GM12878 (cell line): ENCODE data around the gene MAML2. TPM values are rescaled to one million over a fixed set of nuclear protein-coding genes. Genes with fewer than 3 reads are reported as not detected.

Experiments used
- ATAC-seq: fragments of 200-7000 bp; cut with Tn5 transposase; 3 replicates; pipeline ENCODE4 v1.9.1; 2020; ENCODE audit warnings: mild to moderate bottlenecking, moderate library complexity
- BruUV-seq: library from RNA; stranded (reverse); fragments of 400-500 nt; replicated peaks from 2 replicates; lab custom pipeline; 2021; lab: Mats Ljungman, UMichigan
- CTCF ChIA-PET: fragments of 300-600 bp; sonication (Branson Sonifier 250); formaldehyde crosslinking; extraction: SDS; loops from one replicate; lab custom pipeline; 2021; ENCODE audit warnings: inconsistent platforms; lab: Yijun Ruan, JAX
- POLR2A ChIA-PET: fragments of 350-600 bp; formaldehyde crosslinking; extraction: SDS; loops from one replicate; lab custom pipeline; 2021; ENCODE audit warnings: inconsistent platforms; lab: Charles Lee
- RAD21 ChIA-PET: fragments of 300-600 bp; sonication (Branson Sonifier 250); formaldehyde crosslinking; loops from one replicate; lab custom pipeline; 2023; ENCODE audit warnings: antibody characterized with exemption; ENCODE audit not compliant: unreplicated experiment; lab: Charles Lee
- SMC1A ChIA-PET: fragments of 300-600 bp; sonication (Branson Sonifier 250); formaldehyde crosslinking; loops from one replicate; lab custom pipeline; 2023; ENCODE audit not compliant: unreplicated experiment, uncharacterized antibody; lab: Charles Lee
- DNase-seq: peaks from one replicate; pipeline ENCODE4 v3.0.0-alpha.2; 2011; ENCODE audit warnings: low read depth, low spot score
- FAIRE-seq: peaks from 3 replicates; lab custom pipeline; 2011; peaks lifted over from hg19 to GRCh38; lab: Jason Lieb, UNC
- H2AFZ ChIP-seq: 2 replicates; pipeline ENCODE4 v1.6.0; 2011; ENCODE audit warnings: low read depth, low read length, control low read depth; ENCODE audit not compliant: control insufficient read depth
- H3K27ac ChIP-seq: 2 replicates; pipeline ENCODE4 v1.5.1; 2011; ENCODE audit warnings: control low read depth; ENCODE audit not compliant: control insufficient read depth, insufficient read depth
- H3K27me3 ChIP-seq, 2 experiments: replicated peaks in 1 of 2; 2 replicates each; pipeline versions ENCODE4 v1.6.0 to v1.6.1; 2011; ENCODE audit warnings: low read length in 1 of 2; ENCODE audit not compliant: control insufficient read depth in 2 of 2, insufficient read depth in 2 of 2
- H3K36me3 ChIP-seq, 2 experiments: 2 replicates each; pipeline ENCODE4 v1.5.1; 2011; ENCODE audit warnings: low read length in 1 of 2; ENCODE audit not compliant: control insufficient read depth in 2 of 2, insufficient read depth in 2 of 2
- H3K4me1 ChIP-seq: 2 replicates; pipeline ENCODE4 v1.6.1; 2011; ENCODE audit warnings: mild to moderate bottlenecking, low read length, moderate library complexity, mixed read lengths; ENCODE audit not compliant: control insufficient read depth, insufficient read depth
- H3K4me2 ChIP-seq: 2 replicates; pipeline ENCODE4 v1.6.0; 2011; ENCODE audit warnings: control low read depth; ENCODE audit not compliant: control insufficient read depth, insufficient read depth
- H3K4me3 ChIP-seq: fragments of 200-600 bp; sonication (generic); 2 replicates; pipeline ENCODE4 v1.5.1; 2016
- H3K79me2 ChIP-seq: 2 replicates; pipeline ENCODE4 v1.6.0; 2011; ENCODE audit warnings: low read length; ENCODE audit not compliant: control insufficient read depth, insufficient read depth
- H3K9ac ChIP-seq: 2 replicates; pipeline ENCODE4 v1.8.0; 2011; ENCODE audit warnings: low read length, control low read depth, mixed read lengths; ENCODE audit not compliant: control insufficient read depth, insufficient read depth
- H3K9me3 ChIP-seq: replicated peaks from 3 replicates; pipeline ENCODE4 v1.5.1; 2011; ENCODE audit warnings: mild to moderate bottlenecking, low read length; ENCODE audit not compliant: control insufficient read depth, insufficient read depth
- H4K20me1 ChIP-seq: 2 replicates; pipeline ENCODE4 v1.6.0; 2011; ENCODE audit not compliant: control insufficient read depth, insufficient read depth
- CBFB ChIP-seq: IDR thresholded peaks from 2 replicates; pipeline ENCODE4 v1.6.1; 2016; ENCODE audit warnings: antibody characterized with exemption, low read depth
- CHD1 ChIP-seq: IDR thresholded peaks from 2 replicates; pipeline ENCODE4 v1.6.1; 2012; ENCODE audit warnings: low read depth, low read length, improper control_type of control experiment
- MTA2 ChIP-seq: fragments of 450-650 bp; IDR thresholded peaks from 2 replicates; pipeline ENCODE4 v1.6.1; 2016; ENCODE audit warnings: low read depth, mild to moderate bottlenecking, moderate library complexity
- RUNX3 ChIP-seq: IDR thresholded peaks from 2 replicates; pipeline ENCODE4 v1.6.1; 2012; ENCODE audit warnings: low read length, inconsistent platforms
- SPI1 ChIP-seq: IDR thresholded peaks from 2 replicates; pipeline ENCODE4 v1.6.1; 2011; ENCODE audit warnings: low read depth, mild to moderate bottlenecking, low read length, moderate library complexity, borderline replicate concordance; ENCODE audit not compliant: insufficient read depth
- SUZ12 ChIP-seq: fragments of 200-600 bp; sonication (generic); IDR thresholded peaks from one replicate; pipeline ENCODE4 v1.6.1; 2018; ENCODE audit warnings: antibody characterized with exemption, mild to moderate bottlenecking; ENCODE audit not compliant: unreplicated experiment
- TBL1XR1 ChIP-seq: IDR thresholded peaks from 2 replicates; pipeline ENCODE4 v1.6.1; 2012; ENCODE audit warnings: low read depth, low read length, improper control_type of control experiment
- WGBS: methylation state at CpG from one replicate; pipeline ENCODE4 v1.1.6; 2016; ENCODE audit warnings: low lambda C conversion rate; ENCODE audit not compliant: insufficient replicate concordance, insufficient coverage; ENCODE audit errors: missing lambda C conversion rate; 5-methylcytosine and 5-hydroxymethylcytosine counted together
- in situ Hi-C: fragments of 300-500 bp; cut with MboI; formaldehyde crosslinking; loops from 9 replicates; pipeline ENCODE4 v1.14.3; 2018; ENCODE audit warnings: mixed read lengths
- intact Hi-C: fragments of 100-400 bp; cut with micrococcal nuclease; formaldehyde crosslinking; loops from one replicate; pipeline ENCODE4 v1.14.2; 2022; ENCODE audit not compliant: unreplicated experiment
- polyA plus RNA-seq, 11 experiments: library from polyadenylated mRNA; depleted of rRNA in 4 of 11; unstranded in 6 of 11; stranded (reverse) in 5 of 11; fragments of >200 nt; fragmentation: Nextera tagmentation in 4 of 11; fragmentation: Illumina TruSeq in 1 of 11; extraction: Ambion mirVana in 4 of 11; extraction: Trizol in 1 of 11; gene quantifications; 1 replicate in 1 of 11; 2 replicates in 10 of 11; pipeline versions ENCODE4 v1.2.1 to v1.2.3, GENCODE V29; 2011 to 2016; ENCODE audit warnings: inconsistent platforms in 2 of 11, missing spikeins in 2 of 11, low read depth in 1 of 11
- total RNA-seq, 4 experiments: library from RNA; depleted of rRNA in 3 of 4; stranded (reverse); fragments of >200 nt in 3 of 4; fragmentation: Illumina TruSeq in 1 of 4; extraction: Trizol in 1 of 4; gene quantifications; 2 replicates each; pipeline versions ENCODE4 v1.2.1 to v1.2.3, GENCODE V29; 2013 to 2021
- TF ChIP-seq, protein P1 (sequence below): fragments of 450-650 bp; formaldehyde crosslinking; IDR thresholded peaks from 2 replicates; pipeline ENCODE4 v1.4.0; 2020; ENCODE audit warnings: mild to moderate bottlenecking, moderate library complexity

MAML2 gene
- total and polyA plus RNA-seq, 10 of the 15 experiments (the other 5 are each of a cell fraction or from before 2014, with no cell fraction given) = 2.5 to 15.1 (median 12.0) TPM

DNA sequence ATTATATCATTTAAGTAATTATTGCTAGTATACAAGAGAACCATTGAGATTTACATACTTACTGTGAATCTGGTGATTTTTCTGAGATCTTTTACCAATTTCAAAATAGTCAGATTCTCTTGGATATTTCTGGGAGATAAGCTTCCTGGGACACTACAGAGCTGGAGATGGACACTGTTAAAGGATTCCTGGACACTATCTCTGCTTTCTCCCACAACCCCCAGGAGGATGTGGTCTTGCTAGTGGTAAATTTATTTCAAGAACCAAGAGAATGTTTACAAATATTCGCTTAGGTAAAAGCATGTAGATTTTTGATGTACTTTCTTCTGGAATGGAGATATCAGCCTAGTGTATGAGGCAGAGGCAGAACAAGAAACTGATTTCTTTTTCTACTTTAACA is 33.8 kb upstream of the MAML2 start (continued):
- TF ChIP-seq, protein P1, sequence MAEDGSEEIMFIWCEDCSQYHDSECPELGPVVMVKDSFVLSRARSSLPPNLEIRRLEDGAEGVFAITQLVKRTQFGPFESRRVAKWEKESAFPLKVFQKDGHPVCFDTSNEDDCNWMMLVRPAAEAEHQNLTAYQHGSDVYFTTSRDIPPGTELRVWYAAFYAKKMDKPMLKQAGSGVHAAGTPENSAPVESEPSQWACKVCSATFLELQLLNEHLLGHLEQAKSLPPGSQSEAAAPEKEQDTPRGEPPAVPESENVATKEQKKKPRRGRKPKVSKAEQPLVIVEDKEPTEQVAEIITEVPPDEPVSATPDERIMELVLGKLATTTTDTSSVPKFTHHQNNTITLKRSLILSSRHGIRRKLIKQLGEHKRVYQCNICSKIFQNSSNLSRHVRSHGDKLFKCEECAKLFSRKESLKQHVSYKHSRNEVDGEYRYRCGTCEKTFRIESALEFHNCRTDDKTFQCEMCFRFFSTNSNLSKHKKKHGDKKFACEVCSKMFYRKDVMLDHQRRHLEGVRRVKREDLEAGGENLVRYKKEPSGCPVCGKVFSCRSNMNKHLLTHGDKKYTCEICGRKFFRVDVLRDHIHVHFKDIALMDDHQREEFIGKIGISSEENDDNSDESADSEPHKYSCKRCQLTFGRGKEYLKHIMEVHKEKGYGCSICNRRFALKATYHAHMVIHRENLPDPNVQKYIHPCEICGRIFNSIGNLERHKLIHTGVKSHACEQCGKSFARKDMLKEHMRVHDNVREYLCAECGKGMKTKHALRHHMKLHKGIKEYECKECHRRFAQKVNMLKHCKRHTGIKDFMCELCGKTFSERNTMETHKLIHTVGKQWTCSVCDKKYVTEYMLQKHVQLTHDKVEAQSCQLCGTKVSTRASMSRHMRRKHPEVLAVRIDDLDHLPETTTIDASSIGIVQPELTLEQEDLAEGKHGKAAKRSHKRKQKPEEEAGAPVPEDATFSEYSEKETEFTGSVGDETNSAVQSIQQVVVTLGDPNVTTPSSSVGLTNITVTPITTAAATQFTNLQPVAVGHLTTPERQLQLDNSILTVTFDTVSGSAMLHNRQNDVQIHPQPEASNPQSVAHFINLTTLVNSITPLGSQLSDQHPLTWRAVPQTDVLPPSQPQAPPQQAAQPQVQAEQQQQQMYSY (CRISPR knock-in tag) = no peak
- TF ChIP-seq CHD1 = no peak
- no peak for TF ChIP-seq CBFB
- no peak for TF ChIP-seq RUNX3
- TF ChIP-seq MTA2 = no peak
- no peak for TF ChIP-seq SUZ12

- no peak overlapping the region for H3K27ac ChIP-seq
- no peak overlapping the region for H2AFZ ChIP-seq
- RAD21 ChIA-PET = no interaction called here
- WGBS = 95% methylated on average over 4 of the region's 4 CpGs
- H3K27me3 ChIP-seq = no peaks in the 10 kb centered on the region
- SMC1A ChIA-PET = no interaction called here
- intact Hi-C loops (no loop called here), in situ Hi-C loops (no loop called here)
- no peak for DNase-seq
- H3K79me2 ChIP-seq = no peaks in the 10 kb centered on the region
- peaks cover 0 to 4% of the 10 kb centered on the region in 2 experiments; a peak in 2 of 4 replicates for H3K36me3 ChIP-seq
- no peak overlapping the region for H3K9ac ChIP-seq
- CTCF ChIA-PET = interaction anchor here (1.1 kb wide), 1 partner anchor 20 kb away, joined by 3 read pairs; no protein-coding TSS in a partner anchor
- no peak for ATAC-seq
- peaks cover 1% of the 10 kb centered on the region; the same call in 2 of the 3 replicates for H3K9me3 ChIP-seq
- no peak overlapping the region for H3K4me2 ChIP-seq
- no peaks in the 10 kb centered on the region for H4K20me1 ChIP-seq
- FAIRE-seq = no peak
- H3K4me1 ChIP-seq = no peaks in the 10 kb centered on the region
- H3K4me3 ChIP-seq = no peak overlapping the region
- no peak for TF ChIP-seq TBL1XR1
- peak; percentile 10; the same call in 1 of the 2 replicates for TF ChIP-seq SPI1
- BruUV-seq = no TSS peak
- POLR2A ChIA-PET = no interaction called here
These were observed 30.8 kb upstream of the MAML2 start for GRCh38 chr11:96373826-96374225.
